Activated CD4-positive, alpha-beta memory T cell treated with anti-CD3 and anti-CD28 coated beads, Interleukin-2, amount 10 ng/mL, durations not matched to agents 7 days and 5 days (primary cell): Measurements from ENCODE around the gene SHC4. TPM values are rescaled to one million over a fixed set of nuclear protein-coding genes. Genes with fewer than 3 reads are reported as not detected.

Experiments
- CTCF ChIA-PET: fragments of 350-600 bp; sonication (Branson Sonifier 250); formaldehyde crosslinking; loops from one replicate; lab custom pipeline; 2021; ENCODE audit warnings: antibody characterized with exemption, inconsistent platforms; lab: Charles Lee
- POLR2A ChIA-PET: fragments of 350-600 bp; sonication (Branson Sonifier 250); formaldehyde crosslinking; loops from one replicate; lab custom pipeline; 2021; ENCODE audit warnings: antibody characterized with exemption; lab: Charles Lee
- DNase-seq: peaks from one replicate; pipeline ENCODE4 v3.0.0-alpha.2; 2020
- H3K27ac Mint-ChIP-seq: one replicate; pipeline ENCODE4 v1.8.0; 2021; ENCODE audit warnings: mild to moderate bottlenecking, mixed read lengths
- H3K27me3 Mint-ChIP-seq: one replicate; pipeline ENCODE4 v1.8.0; 2021; ENCODE audit warnings: mixed read lengths
- H3K36me3 Mint-ChIP-seq: one replicate; pipeline ENCODE4 v1.8.0; 2021; ENCODE audit warnings: low read depth, mixed read lengths
- H3K4me1 Mint-ChIP-seq: one replicate; pipeline ENCODE4 v1.8.0; 2021; ENCODE audit warnings: mixed read lengths
- H3K4me3 Mint-ChIP-seq: one replicate; pipeline ENCODE4 v1.8.0; 2021; ENCODE audit warnings: mild to moderate bottlenecking, mixed read lengths
- H3K9me3 Mint-ChIP-seq: one replicate; pipeline ENCODE4 v1.8.0; 2021; ENCODE audit warnings: mixed read lengths
- total RNA-seq, 2 experiments: library from RNA; stranded (reverse); gene quantifications; one replicate each; pipeline ENCODE4 v1.2.3, GENCODE V29; 2021

The SHC4 gene
- total RNA-seq, 2 experiments from 2014 or later = 1.9 to 2.8 TPM

DNA sequence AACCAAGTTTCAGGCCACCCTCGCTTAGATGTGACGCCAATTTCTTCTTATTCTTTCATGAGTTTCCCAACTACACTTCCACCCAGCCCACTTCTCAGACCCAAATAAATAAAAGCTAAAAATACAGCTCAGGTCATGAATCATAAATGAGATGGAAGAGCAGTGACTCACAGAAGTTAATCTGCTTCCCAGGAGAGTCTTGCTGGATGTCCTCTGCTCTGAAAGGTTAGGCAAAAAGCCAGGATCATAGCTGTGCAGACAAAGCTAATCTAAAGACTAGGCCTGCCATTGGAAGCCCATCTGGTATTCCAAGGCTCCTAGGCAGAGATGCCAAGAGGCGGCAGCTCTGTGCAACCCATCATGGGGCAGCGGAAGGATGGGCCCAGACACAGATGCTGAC is 24.1 kb downstream of the SHC4 start:
- Mint-ChIP-seq H3K27ac (peak overlapping the region; percentile 45), H3K4me3 (no peak overlapping the region), H3K9me3 (no peaks in the 10 kb centered on the region), H3K4me1 (peaks cover 25% of the 10 kb centered on the region), H3K27me3 (peaks cover 18% of the 10 kb centered on the region), H3K36me3 (peaks cover 7% of the 10 kb centered on the region)
- CTCF ChIA-PET = interaction anchor here (1.1 to 3.7 kb wide), 4 partner anchors 12 to 77 kb away, joined by 3 to 17 read pairs (median 4); no protein-coding TSS in a partner anchor
- POLR2A ChIA-PET = interaction anchor here (1.0 to 1.4 kb wide), 5 partner anchors 12 to 62 kb away, joined by 3 to 5 read pairs (median 4); partner anchors contain the start of genes EID1 and SHC4
- no peak for DNase-seq

DNA sequence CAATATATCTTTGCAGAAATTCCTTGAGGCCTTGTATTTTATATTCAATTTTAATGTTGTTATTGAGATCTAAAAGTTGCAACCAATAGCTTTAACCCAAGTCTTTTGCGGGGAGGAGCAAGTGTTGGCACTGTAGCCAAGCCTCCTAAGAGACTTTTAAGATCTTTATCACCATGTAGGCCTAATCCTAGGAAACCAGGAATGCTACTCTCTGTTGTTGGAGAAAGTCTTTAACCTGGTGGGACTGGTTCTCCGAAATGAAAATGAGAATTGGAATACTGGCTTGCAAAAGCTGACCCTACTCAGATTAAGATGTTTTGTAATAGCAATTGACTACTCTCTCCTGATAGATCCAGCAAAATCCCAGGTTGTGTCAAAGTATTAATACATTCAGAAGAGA is 25.8 kb downstream of the SHC4 start:
- ChIA-PET POLR2A (no interaction called here), CTCF (no interaction called here)
- Mint-ChIP-seq H3K36me3 (peaks cover 11% of the 10 kb centered on the region), H3K4me3 (no peak overlapping the region), H3K9me3 (no peaks in the 10 kb centered on the region), H3K27ac (no peak overlapping the region), H3K27me3 (peaks cover 21% of the 10 kb centered on the region), H3K4me1 (peaks cover 24% of the 10 kb centered on the region)
- no peak for DNase-seq

DNA sequence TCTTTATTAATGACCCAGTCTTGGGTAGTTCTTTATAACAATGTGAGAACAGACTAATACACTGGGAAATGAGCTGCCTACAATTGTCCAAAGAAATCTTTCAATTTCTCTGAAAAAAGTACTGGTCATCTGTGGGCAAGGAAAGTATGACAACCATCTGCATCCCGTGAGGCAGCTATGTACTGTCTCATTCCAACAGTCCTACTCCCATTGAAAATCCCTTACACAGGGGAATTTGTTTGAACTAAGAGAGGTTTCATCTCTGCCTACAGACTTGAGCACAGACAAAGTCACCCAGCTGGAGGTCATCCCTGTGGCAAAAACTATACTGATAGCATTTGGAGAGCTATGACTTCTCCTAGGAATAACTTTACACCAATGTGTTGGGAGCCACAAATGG is 27.1 kb downstream of the SHC4 start:
- Mint-ChIP-seq H3K4me1 (peaks cover 22% of the 10 kb centered on the region), H3K9me3 (no peaks in the 10 kb centered on the region), H3K27ac (no peak overlapping the region), H3K4me3 (no peak overlapping the region), H3K27me3 (peaks cover 26% of the 10 kb centered on the region), H3K36me3 (peaks cover 15% of the 10 kb centered on the region)
- ChIA-PET POLR2A (no interaction called here), CTCF (interaction anchor here (1.0 kb wide), 1 partner anchor 39 kb away, joined by 4 read pairs; no protein-coding TSS in a partner anchor)
- no peak for DNase-seq

GRCh38 chr15:48935236-48935635 is 28.5 kb downstream of the SHC4 start:
- POLR2A ChIA-PET = no interaction called here
- H3K4me1 Mint-ChIP-seq = peaks cover 12% of the 10 kb centered on the region
- peaks cover 11% of the 10 kb centered on the region for H3K36me3 Mint-ChIP-seq
- H3K9me3 Mint-ChIP-seq = no peaks in the 10 kb centered on the region
- CTCF ChIA-PET = no interaction called here
- no peak overlapping the region for H3K27ac Mint-ChIP-seq
- peaks cover 22% of the 10 kb centered on the region for H3K27me3 Mint-ChIP-seq
- no peak overlapping the region for H3K4me3 Mint-ChIP-seq
- DNase-seq = no peak

DNA sequence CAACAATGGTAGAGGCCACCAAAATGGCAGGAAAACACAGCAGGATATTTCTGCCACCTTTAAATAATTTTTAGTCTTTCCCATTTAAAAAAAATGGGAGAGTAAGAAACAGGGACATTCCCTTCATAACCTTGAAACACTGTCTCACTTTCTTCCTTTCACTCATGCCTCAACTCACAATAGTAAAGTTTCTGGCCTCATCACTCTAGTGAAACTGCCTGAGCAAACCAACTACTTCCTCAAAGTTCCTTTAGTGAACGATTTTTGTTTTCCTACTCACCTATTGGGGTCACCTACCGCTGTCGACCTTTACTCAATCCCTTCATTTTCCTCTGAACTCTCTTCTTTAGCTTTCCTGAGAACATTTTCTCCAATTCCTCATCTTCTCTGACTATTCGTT is 33.0 kb downstream of the SHC4 start:
- H3K4me3 Mint-ChIP-seq = no peak overlapping the region
- H3K9me3 Mint-ChIP-seq = no peaks in the 10 kb centered on the region
- POLR2A ChIA-PET = no interaction called here
- DNase-seq = no peak
- H3K36me3 Mint-ChIP-seq = peaks cover 8% of the 10 kb centered on the region
- H3K27me3 Mint-ChIP-seq = peaks cover 19% of the 10 kb centered on the region
- H3K27ac Mint-ChIP-seq = no peak overlapping the region
- H3K4me1 Mint-ChIP-seq = peaks cover 33% of the 10 kb centered on the region
- CTCF ChIA-PET = no interaction called here

GRCh38 chr15:48929661-48930060 is 34.1 kb downstream of the SHC4 start:
- H3K36me3 Mint-ChIP-seq = peaks cover 8% of the 10 kb centered on the region
- H3K27ac Mint-ChIP-seq = no peak overlapping the region
- no peak overlapping the region for H3K4me3 Mint-ChIP-seq

DNA sequence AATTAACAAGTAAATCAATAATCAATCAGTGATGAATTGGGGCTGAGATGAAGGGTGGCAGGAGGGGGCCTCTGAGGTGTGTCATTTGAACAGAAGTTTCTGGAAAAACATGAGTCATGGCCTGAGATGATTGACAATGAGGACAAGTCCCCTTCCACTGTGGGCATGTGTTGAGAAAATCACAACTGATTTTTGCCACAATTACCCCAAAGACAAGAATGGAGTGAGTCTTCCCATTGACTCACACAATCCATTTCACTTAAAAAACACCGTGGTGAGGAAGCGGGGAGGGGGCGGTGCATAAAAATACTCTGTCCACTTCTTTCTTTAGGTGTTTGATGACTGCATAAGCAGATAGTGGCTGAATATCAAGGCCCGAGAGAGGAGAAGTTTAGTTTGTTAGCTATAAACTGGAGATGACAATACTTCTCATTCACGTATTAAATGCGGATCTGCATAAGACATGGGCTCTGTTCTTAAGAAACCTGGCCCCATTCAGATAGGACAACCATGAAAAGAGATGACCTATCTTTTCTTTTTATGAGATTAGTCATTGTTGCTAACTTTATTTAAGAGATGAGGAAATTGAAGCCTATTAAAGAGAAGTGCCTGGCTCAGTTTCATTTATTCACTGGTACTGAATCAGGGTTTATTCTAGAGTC is 34.7 kb downstream of the SHC4 start:
- DNase-seq = peak; percentile 44
- H3K36me3 Mint-ChIP-seq = peaks cover 11% of the 10 kb centered on the region
- peaks cover 48% of the 10 kb centered on the region for H3K4me1 Mint-ChIP-seq
- peak overlapping the region; percentile 2 for H3K27ac Mint-ChIP-seq
- POLR2A ChIA-PET = no interaction called here
- H3K4me3 Mint-ChIP-seq = no peak overlapping the region
- CTCF ChIA-PET = no interaction called here
- H3K9me3 Mint-ChIP-seq = no peaks in the 10 kb centered on the region
- peaks cover 9% of the 10 kb centered on the region for H3K27me3 Mint-ChIP-seq

More at GRCh38 chr15:48929661-48930060, 34.1 kb downstream of the SHC4 start:
- DNase-seq = no peak
- Mint-ChIP-seq H3K4me1 (peaks cover 43% of the 10 kb centered on the region), H3K9me3 (no peaks in the 10 kb centered on the region), H3K27me3 (peaks cover 9% of the 10 kb centered on the region)
- ChIA-PET CTCF (no interaction called here), POLR2A (no interaction called here)

DNA sequence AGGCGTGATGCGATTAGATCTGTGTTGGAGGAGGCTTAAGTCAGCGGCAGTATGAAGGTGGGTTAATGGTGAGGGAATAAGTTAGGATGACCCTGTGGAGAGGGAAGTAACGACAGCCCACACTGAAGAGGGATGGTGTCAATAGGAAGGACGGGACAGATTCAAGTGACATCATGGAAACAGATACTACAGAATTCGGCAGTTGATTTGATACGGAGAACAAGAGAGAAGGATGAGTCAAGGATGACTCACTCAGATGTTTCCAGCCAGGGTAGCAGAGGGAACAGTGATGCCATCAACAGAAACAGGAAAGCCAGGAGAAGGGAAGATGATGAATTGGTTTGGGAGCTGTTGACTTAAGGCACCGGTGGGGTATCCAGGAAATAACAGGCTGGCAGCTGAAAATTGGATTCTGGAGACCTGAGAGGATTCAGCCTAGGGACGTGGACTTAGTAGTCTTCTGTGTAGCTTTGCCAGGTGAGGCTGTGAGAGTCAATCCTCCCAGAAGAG is 38.0 kb downstream of the SHC4 start:
- H3K9me3 Mint-ChIP-seq = peaks cover 2% of the 10 kb centered on the region
- H3K27ac Mint-ChIP-seq = peak overlapping the region; percentile 73
- H3K4me1 Mint-ChIP-seq = peaks cover 46% of the 10 kb centered on the region
- peaks cover 3% of the 10 kb centered on the region for H3K27me3 Mint-ChIP-seq
- CTCF ChIA-PET = interaction anchor here (0.8 to 1.7 kb wide), 2 partner anchors 15 to 41 kb away, joined by 3 to 4 read pairs; no protein-coding TSS in a partner anchor
- DNase-seq = no peak
- H3K4me3 Mint-ChIP-seq = no peak overlapping the region
- POLR2A ChIA-PET = interaction anchor here (0.9 to 1.4 kb wide), 3 partner anchors 14 to 48 kb away, joined by 3 read pairs; partner anchors contain the start of gene EID1
- peaks cover 10% of the 10 kb centered on the region for H3K36me3 Mint-ChIP-seq

- Mint-ChIP-seq H3K4me3 (no peak overlapping the region), H3K36me3 (peaks cover 10% of the 10 kb centered on the region), H3K9me3 (peaks cover 4% of the 10 kb centered on the region), H3K27ac (no peak overlapping the region), H3K4me1 (peaks cover 44% of the 10 kb centered on the region), H3K27me3 (peaks cover 5% of the 10 kb centered on the region)
- ChIA-PET CTCF (interaction anchor here (0.8 to 1.7 kb wide), 5 partner anchors 12 to 64 kb away, joined by 3 to 8 read pairs (median 4); no protein-coding TSS in a partner anchor), POLR2A (interaction anchor here (1.4 kb wide), 3 partner anchors 15 to 46 kb away, joined by 3 to 5 read pairs (median 3); partner anchors contain the start of gene EID1)
- DNase-seq = no peak
Measured at GRCh38 chr15:48924528-48925393, 39.0 kb downstream of the SHC4 start.

GRCh38 chr15:48922046-48922445 is 41.7 kb downstream of the SHC4 start:
- Mint-ChIP-seq H3K4me3 (no peak overlapping the region), H3K27me3 (peaks cover 11% of the 10 kb centered on the region), H3K36me3 (peaks cover 10% of the 10 kb centered on the region), H3K9me3 (peaks cover 4% of the 10 kb centered on the region), H3K4me1 (peaks cover 23% of the 10 kb centered on the region), H3K27ac (no peak overlapping the region)
- ChIA-PET POLR2A (no interaction called here), CTCF (no interaction called here)
- DNase-seq = no peak

DNA sequence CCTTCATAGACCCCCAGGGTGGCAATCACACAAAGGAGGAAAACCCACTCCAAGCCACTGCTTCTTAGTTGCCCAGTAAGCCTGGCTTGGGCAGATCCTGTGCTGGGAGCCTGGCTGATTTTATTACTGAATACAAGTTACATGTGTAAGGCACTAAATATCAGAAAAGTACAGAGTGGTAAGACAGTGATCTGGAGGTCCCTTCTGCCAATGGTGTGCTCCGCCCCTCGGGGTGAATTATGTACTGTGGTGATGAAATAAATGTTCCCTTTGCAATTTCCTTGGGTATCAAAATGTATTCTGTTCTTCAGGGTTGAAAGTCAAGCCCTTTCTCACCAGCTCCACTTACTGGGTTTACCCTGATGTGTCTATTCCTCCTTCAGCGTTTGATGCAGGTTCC is 47.0 kb downstream of the SHC4 start:
- no peak overlapping the region for H3K27ac Mint-ChIP-seq
- ChIA-PET POLR2A (no interaction called here), CTCF (no interaction called here)
- H3K9me3 Mint-ChIP-seq = peaks cover 4% of the 10 kb centered on the region
- peaks cover 19% of the 10 kb centered on the region for H3K27me3 Mint-ChIP-seq
- H3K4me1 Mint-ChIP-seq = no peaks in the 10 kb centered on the region
- no peak for DNase-seq
- peaks cover 2% of the 10 kb centered on the region for H3K36me3 Mint-ChIP-seq
- H3K4me3 Mint-ChIP-seq = no peak overlapping the region

- CTCF ChIA-PET = no interaction called here
Measured at GRCh38 chr15:48915861-48916260, 47.9 kb downstream of the SHC4 start.

DNA sequence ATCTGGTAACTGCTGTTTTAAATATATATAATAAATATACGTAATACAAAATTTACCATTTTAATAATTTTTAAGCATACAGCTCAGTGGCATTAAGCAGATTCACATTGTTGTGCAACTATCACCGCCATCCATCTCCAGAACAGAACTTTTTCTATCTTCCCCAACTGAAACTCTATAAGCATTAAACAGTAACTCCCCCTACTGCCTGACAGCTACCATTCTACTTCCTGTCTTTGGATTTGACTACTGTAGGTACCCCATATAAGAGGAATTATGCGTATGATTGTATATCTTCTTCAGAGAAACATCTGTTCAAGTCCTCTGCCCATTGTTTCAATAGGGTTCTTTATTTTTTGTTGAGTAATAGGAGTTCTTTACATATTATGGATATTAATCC is 49.0 kb downstream of the SHC4 start:
- no peaks in the 10 kb centered on the region for H3K4me1 Mint-ChIP-seq
- no peak overlapping the region for H3K4me3 Mint-ChIP-seq
- peaks cover 2% of the 10 kb centered on the region for H3K36me3 Mint-ChIP-seq
- H3K9me3 Mint-ChIP-seq = no peaks in the 10 kb centered on the region
- no peak overlapping the region for H3K27ac Mint-ChIP-seq
- DNase-seq = no peak
- ChIA-PET CTCF (no interaction called here), POLR2A (interaction anchor here (0.9 kb wide), 1 partner anchor 37 kb away, joined by 3 read pairs; the partner anchor contains the start of gene EID1)
- H3K27me3 Mint-ChIP-seq = peaks cover 30% of the 10 kb centered on the region

More at GRCh38 chr15:48915861-48916260, 47.9 kb downstream of the SHC4 start:
- H3K27me3 Mint-ChIP-seq = peaks cover 24% of the 10 kb centered on the region
- POLR2A ChIA-PET = no interaction called here
- H3K4me1 Mint-ChIP-seq = no peaks in the 10 kb centered on the region
- H3K27ac Mint-ChIP-seq = no peak overlapping the region
- peaks cover 2% of the 10 kb centered on the region for H3K9me3 Mint-ChIP-seq
- DNase-seq = no peak
- H3K4me3 Mint-ChIP-seq = no peak overlapping the region
- H3K36me3 Mint-ChIP-seq = peaks cover 2% of the 10 kb centered on the region
